ENCODE results near the gene LYST. TPM values are rescaled to one million over a fixed set of nuclear protein-coding genes. Genes with fewer than 3 reads are reported as not detected.

LYST gene
- total and polyA plus RNA-seq, 2 of the 8 experiments (the other 6 are each of a cell fraction or from before 2014, with no cell fraction given): 0.29 to 0.58 TPM

DNA sequence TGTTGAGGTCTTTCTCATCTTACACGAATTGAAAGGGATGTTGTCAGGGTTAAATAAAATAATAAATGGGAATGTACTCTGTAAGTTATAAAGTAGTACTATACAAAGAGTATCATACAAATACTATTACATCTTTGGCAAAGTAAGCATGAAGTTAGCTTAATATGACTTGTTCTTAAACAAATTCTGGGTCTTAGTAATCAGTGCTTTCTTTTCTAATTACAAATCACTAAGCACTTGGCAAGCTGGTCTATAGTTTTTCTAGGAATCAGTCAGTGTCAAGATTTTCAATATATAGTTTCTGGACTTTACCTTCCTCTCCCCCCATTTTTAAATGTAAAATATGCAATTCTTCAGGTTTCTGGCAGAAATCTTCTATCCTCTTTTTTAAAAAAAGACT lies 6.9 kb downstream of the LYST start:
- H4K8ac ChIP-seq (ENCODE audit: extremely low read depth, insufficient read depth, low read length): no peak overlapping the region
- H4K20me1 ChIP-seq (replicated peaks in 1 of 2; ENCODE audit: control insufficient read depth in 1 of 2, insufficient read depth in 2 of 2, low read length in 2 of 2): no peaks in the 10 kb centered on the region
- no peaks in the 10 kb centered on the region for H3K4me1 ChIP-seq (replicated peaks in 1 of 4; ENCODE audit: control insufficient read depth in 3 of 4, insufficient read depth in 4 of 4, low read length in 3 of 4)
- no peak overlapping the region for H2BK5ac ChIP-seq (ENCODE audit: low read depth, low read length)
- WGBS, 2 experiments (ENCODE audit: extremely low coverage in 1 of 2, insufficient coverage in 1 of 2, insufficient read length in 1 of 2, insufficient replicate concordance in 2 of 2, low coverage in 1 of 2, low lambda C conversion rate in 2 of 2, missing lambda C conversion rate in 1 of 2): 83% methylated on average over 1 of the region's 1 CpG; no CpG with 5 or more reads in 1 of the 2 experiments
- no peak overlapping the region for H4K5ac ChIP-seq (ENCODE audit: insufficient read length, low read depth, low read length)
- H2AFZ ChIP-seq (ENCODE audit: low read length): no peak overlapping the region
- no peak overlapping the region for H3K27ac ChIP-seq (ENCODE audit: low read depth, low read length)
- FAIRE-seq: no peak
- H4K91ac ChIP-seq (replicated peaks; ENCODE audit: insufficient read length, low read length): no peak overlapping the region
- no peak overlapping the region for H3K4me2 ChIP-seq (ENCODE audit: insufficient read depth in 1 of 2, low read depth in 2 of 2, low read length in 2 of 2)
- no peaks in the 10 kb centered on the region for H3K79me1 ChIP-seq (ENCODE audit: low read depth, low read length)
- H3K23ac ChIP-seq (ENCODE audit: insufficient read length): no peak overlapping the region
- POLR2A ChIA-PET (ENCODE audit: partially characterized antibody): no interaction called here
- no peaks in the 10 kb centered on the region for H3K79me2 ChIP-seq (ENCODE audit: control insufficient read depth in 1 of 2, insufficient read depth in 2 of 2, low read length in 2 of 2)
- no peak overlapping the region for H2AK5ac ChIP-seq (ENCODE audit: low read depth, low read length)
- H3K9me3 ChIP-seq (ENCODE audit: insufficient read depth in 2 of 2, low read depth in 1 of 2, low read length in 1 of 2): no peaks in the 10 kb centered on the region
- H3K36me3 ChIP-seq (ENCODE audit: control insufficient read depth in 2 of 4, insufficient read depth in 4 of 4, low read length in 3 of 4): no peaks in the 10 kb centered on the region
- no peak overlapping the region for H2BK20ac ChIP-seq (ENCODE audit: low read length)
- no peak overlapping the region for H3K9ac ChIP-seq (replicated peaks in 1 of 4; ENCODE audit: extremely low read depth in 1 of 4, low read depth in 3 of 4, low read length in 3 of 4)
- H3K23me2 ChIP-seq (ENCODE audit: low read depth, low read length): no peaks in the 10 kb centered on the region
- no peak overlapping the region for H3K56ac ChIP-seq (replicated peaks; ENCODE audit: insufficient read length, low read depth, low read length)
- TF ChIP-seq EZH2 (IDR thresholded peaks at IDR 0.05; ENCODE audit: low read depth, low read length, severe bottlenecking) (no peak), SP2 (IDR thresholded peaks at IDR 0.05; ENCODE audit: low read length) (no peak), CBX5 (IDR thresholded peaks at IDR 0.05; ENCODE audit: low read depth, low read length) (no peak)
- TF ChIP-seq, protein P1, sequence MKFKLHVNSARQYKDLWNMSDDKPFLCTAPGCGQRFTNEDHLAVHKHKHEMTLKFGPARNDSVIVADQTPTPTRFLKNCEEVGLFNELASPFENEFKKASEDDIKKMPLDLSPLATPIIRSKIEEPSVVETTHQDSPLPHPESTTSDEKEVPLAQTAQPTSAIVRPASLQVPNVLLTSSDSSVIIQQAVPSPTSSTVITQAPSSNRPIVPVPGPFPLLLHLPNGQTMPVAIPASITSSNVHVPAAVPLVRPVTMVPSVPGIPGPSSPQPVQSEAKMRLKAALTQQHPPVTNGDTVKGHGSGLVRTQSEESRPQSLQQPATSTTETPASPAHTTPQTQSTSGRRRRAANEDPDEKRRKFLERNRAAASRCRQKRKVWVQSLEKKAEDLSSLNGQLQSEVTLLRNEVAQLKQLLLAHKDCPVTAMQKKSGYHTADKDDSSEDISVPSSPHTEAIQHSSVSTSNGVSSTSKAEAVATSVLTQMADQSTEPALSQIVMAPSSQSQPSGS (IDR thresholded peaks at IDR 0.05; ENCODE audit: low read length): no peak
- H2BK15ac ChIP-seq (ENCODE audit: low read length): no peak overlapping the region
- H3K14ac ChIP-seq (ENCODE audit: insufficient read length): no peak overlapping the region
- no peak overlapping the region for H3K18ac ChIP-seq (ENCODE audit: extremely low read depth, low read length)
- no peak overlapping the region for H3K4me3 ChIP-seq (ENCODE audit: extremely low read depth in 1 of 4, insufficient read depth in 2 of 4, low read depth in 3 of 4, low read length in 4 of 4)
- H3K4ac ChIP-seq (replicated peaks; ENCODE audit: insufficient read length, low read depth, low read length): no peak overlapping the region
- DNase-seq (ENCODE audit: low read depth in 1 of 2, low spot score in 2 of 2): no peak
- H3K27me3 ChIP-seq (replicated peaks in 1 of 4; ENCODE audit: control insufficient read depth in 3 of 4, extremely low read depth in 1 of 4, insufficient read depth in 3 of 4, low read length in 3 of 4): peaks cover 0 to 8% (median 5%) of the 10 kb centered on the region in 4 experiments; a peak in 5 of 7 replicates
- H2BK120ac ChIP-seq (replicated peaks; ENCODE audit: low read depth, low read length): no peak overlapping the region
- H2BK12ac ChIP-seq (ENCODE audit: low read depth, low read length): no peak overlapping the region
- CTCF ChIA-PET (ENCODE audit: partially characterized antibody): interaction anchor here (0.9 to 1.7 kb wide), 3 partner anchors 14 to 112 kb away, joined by 3 to 7 read pairs (median 3); no protein-coding TSS in a partner anchor

Measured in H1 (cell line).